Gastroesophageal sphincter (tissue), 3 donors: Measurements from ENCODE around the gene CAPN12.
"Not testable (repeated sequence)": the region's sequence is repeated elsewhere in the genome, so short reads cannot be mapped to it uniquely, and the experiment has no call there.

Experiments
- POLR2A ChIP-seq, 2 donors: fragments of 450-650 bp; IDR thresholded peaks; one replicate each; pipeline ENCODE4 v1.6.1; 2017; ENCODE audit warnings: antibody characterized with exemption in 2 of 2, mild to moderate bottlenecking in 2 of 2, moderate library complexity in 1 of 2
- TF ChIP-seq, protein P1 (sequence below), 4 experiments: fragments of 200-600 bp in 2 of 4; fragments of 450-650 bp in 2 of 4; sonication (generic) in 1 of 4; IDR thresholded peaks; one replicate each; pipeline ENCODE4 v1.5.1; 2017 to 2019; ENCODE audit warnings: antibody characterized with exemption in 4 of 4, mild to moderate bottlenecking in 2 of 4, moderate library complexity in 2 of 4

DNA sequence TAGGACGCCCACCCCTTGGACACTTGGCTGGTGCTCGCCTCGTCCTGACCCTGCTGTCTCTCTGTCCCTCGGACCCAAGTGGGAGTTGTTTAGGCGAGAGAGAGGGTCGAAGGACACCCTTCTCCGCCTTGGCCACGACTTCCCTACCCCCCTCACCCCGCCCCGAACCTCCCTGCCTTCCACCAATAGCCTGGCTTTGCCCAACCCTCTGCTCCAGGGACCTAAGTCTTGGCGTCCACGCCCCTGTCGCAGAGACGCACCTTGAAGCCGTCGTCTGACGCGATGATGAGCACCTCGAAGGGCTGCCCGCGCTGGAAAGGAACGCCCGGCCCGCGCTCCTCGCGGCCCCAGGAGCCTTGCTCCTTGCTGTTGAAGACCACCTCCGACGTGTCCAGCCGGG is 27.3 kb upstream of the CAPN12 start:
- TF ChIP-seq POLR2A (IDR thresholded peaks at IDR 0.05), result not testable (repeated sequence)
- TF ChIP-seq, protein P1, sequence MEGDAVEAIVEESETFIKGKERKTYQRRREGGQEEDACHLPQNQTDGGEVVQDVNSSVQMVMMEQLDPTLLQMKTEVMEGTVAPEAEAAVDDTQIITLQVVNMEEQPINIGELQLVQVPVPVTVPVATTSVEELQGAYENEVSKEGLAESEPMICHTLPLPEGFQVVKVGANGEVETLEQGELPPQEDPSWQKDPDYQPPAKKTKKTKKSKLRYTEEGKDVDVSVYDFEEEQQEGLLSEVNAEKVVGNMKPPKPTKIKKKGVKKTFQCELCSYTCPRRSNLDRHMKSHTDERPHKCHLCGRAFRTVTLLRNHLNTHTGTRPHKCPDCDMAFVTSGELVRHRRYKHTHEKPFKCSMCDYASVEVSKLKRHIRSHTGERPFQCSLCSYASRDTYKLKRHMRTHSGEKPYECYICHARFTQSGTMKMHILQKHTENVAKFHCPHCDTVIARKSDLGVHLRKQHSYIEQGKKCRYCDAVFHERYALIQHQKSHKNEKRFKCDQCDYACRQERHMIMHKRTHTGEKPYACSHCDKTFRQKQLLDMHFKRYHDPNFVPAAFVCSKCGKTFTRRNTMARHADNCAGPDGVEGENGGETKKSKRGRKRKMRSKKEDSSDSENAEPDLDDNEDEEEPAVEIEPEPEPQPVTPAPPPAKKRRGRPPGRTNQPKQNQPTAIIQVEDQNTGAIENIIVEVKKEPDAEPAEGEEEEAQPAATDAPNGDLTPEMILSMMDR (IDR thresholded peaks at IDR 0.05), result not testable (repeated sequence)
